ENCODE measurements around the gene CTSD. TPM values are rescaled to one million over a fixed set of nuclear protein-coding genes. Genes with fewer than 3 reads are reported as not detected.

CTSD gene
- polyA plus RNA-seq, 1 donor from 2014 or later: 78.7 TPM

DNA sequence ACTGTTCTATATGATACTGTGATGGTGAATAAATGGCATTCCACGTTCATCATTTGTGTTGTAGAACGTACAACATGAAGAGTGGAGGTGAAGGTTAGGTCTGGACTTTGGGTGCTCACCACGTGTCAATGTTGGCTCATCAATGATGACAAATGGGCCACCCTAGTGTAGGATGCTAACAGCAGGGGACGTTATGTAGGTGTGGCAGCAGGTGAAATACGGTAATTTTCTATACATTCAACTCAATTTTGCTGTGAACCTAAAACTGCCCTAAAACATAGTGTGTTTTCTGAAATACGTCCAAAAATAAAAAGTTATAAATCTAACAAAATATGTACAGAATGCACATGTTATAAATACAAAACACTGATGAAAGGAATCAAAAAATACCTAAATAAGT lies 60.6 kb downstream of the CTSD start:
- no peak overlapping the region for H3K4me3 Mint-ChIP-seq
- H3K4me1 Mint-ChIP-seq: peaks cover 0 to 29% (median 12%) of the 10 kb centered on the region in 3 donors
- H3K27ac Mint-ChIP-seq: no peak overlapping the region
- H3K27me3 Mint-ChIP-seq: peaks cover 4% of the 10 kb centered on the region
- no peaks in the 10 kb centered on the region for H3K36me3 Mint-ChIP-seq
- H3K9me3 Mint-ChIP-seq: peaks cover 0 to 3% (median 0%) of the 10 kb centered on the region in 3 donors

Other genes with a start within 250 kb of the CTSD start
- 1.2 TPM for gene DUSP8, start 191.7 kb downstream of the CTSD start, polyA plus RNA-seq
- gene KRTAP5-1, start 178.6 kb downstream of the CTSD start, polyA plus RNA-seq: not detected
- not detected for gene KRTAP5-2, start 165.6 kb downstream of the CTSD start, polyA plus RNA-seq
- gene KRTAP5-3, start 155.5 kb downstream of the CTSD start, polyA plus RNA-seq: not detected
- gene KRTAP5-4, start 141.8 kb downstream of the CTSD start, polyA plus RNA-seq: not detected
- gene KRTAP5-5, start 134.2 kb downstream of the CTSD start, polyA plus RNA-seq: not detected
- not detected for gene KRTAP5-6, start 66.7 kb downstream of the CTSD start, polyA plus RNA-seq
- 0.06 TPM for gene IFITM10, start 13.3 kb downstream of the CTSD start, polyA plus RNA-seq
- gene SYT8, start 71.1 kb upstream of the CTSD start, polyA plus RNA-seq: not detected
- 8.0 TPM for gene TNNI2, start 75.1 kb upstream of the CTSD start, polyA plus RNA-seq
- gene LSP1, start 89.2 kb upstream of the CTSD start, polyA plus RNA-seq: 841 TPM
- 0.60 TPM for gene PRR33, start 128.0 kb upstream of the CTSD start, polyA plus RNA-seq
- 0.23 TPM for gene TNNT3, start 155.8 kb upstream of the CTSD start, polyA plus RNA-seq
- gene MRPL23, start 183.4 kb upstream of the CTSD start, polyA plus RNA-seq: 36.2 TPM
- gene H19, start 233.9 kb upstream of the CTSD start, polyA plus RNA-seq: not detected

Measured in IgD-negative memory B cell (primary cell).